Activated naive CD8-positive, alpha-beta T cell treated with anti-CD3 and anti-CD28 coated beads, Interleukin-2, amount 50 U/mL, for 16 hours (primary cell): ENCODE measurements around the gene DOCK3.

Experiments used
- DNase-seq: peaks from one replicate; pipeline ENCODE4 v3.0.0-alpha.2; 2020; ENCODE audit warnings: low read depth, low spot score

DOCK3 gene

GRCh38 chr3:51408021-51408420, 733.3 kb downstream of the DOCK3 start:
- DNase-seq: no peak

- DNase-seq: no peak
These were observed 734.1 kb downstream of the DOCK3 start for GRCh38 chr3:51408813-51409212.

GRCh38 chr3:51422211-51422610, 747.5 kb downstream of the DOCK3 start:
- DNase-seq: no peak

- DNase-seq: no peak
These were observed 752.2 kb downstream of the DOCK3 start for GRCh38 chr3:51426921-51427320.

- DNase-seq: no peak
These were observed 754.4 kb downstream of the DOCK3 start for GRCh38 chr3:51429138-51429537.
